HG02610 (cell line): ENCODE measurements around the gene NXN.
A peak's percentile ranks its signal among the peaks of the same experiment; 100 is the strongest.
"Not testable (repeated sequence)": the region's sequence is repeated elsewhere in the genome, so short reads cannot be mapped to it uniquely, and the experiment has no call there.

Source experiments
- ATAC-seq: cut with Tn5 transposase; IDR thresholded peaks from one replicate; pipeline ENCODE4 v1.9.1; 2021; ENCODE audit warnings: mild to moderate bottlenecking, moderate library complexity; ENCODE audit not compliant: unreplicated experiment

NXN gene

GRCh38 chr17:981292-981658 is 1.7 kb upstream of the NXN start:
- ATAC-seq, result no peak

DNA sequence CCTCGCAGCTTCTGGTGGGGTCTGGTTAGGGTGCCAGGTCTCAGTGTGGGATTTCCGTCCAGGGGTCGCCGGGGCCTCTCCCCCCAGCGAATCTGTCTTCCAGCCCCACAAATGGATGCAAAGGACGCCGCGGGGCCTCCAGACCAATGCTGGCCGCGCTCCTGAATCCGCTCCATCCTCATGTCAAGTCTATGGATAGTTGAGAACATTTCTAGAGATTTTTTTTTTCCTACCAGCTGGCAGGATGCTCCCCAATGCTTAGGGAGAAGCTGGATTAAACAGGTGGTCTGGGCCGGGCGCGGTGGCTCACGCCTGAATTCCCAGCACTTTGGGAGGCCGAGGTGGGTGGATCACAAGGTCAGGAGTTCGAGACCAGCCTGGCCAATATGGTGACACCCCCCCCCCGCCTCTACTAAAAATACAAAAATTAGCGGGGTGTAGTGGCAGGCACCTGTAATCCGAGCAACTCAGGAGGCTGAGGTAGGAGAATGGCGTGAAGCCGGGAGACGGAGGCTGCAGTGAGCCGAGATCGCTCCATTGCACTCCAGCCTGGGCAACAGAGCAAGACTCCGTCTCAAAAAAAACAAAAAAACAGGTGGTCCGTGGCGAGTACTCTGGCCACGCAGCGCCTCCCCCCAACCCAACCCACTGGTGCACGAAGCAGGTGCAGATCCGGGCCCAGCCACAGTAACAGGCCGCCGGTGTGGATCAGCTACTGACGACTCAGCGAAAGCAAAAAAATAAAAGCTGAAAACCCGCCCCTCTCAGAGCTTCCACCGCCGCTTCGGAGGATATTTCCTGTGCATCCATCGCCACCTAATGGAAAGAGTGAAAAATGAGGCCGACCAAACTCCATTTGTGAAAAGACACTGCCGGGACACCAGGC is 1.1 kb upstream of the NXN start:
- peak; percentile 47 for ATAC-seq

- ATAC-seq, result no peak
These were observed 401 bp downstream of the NXN start for GRCh38 chr17:979212-979538.

DNA sequence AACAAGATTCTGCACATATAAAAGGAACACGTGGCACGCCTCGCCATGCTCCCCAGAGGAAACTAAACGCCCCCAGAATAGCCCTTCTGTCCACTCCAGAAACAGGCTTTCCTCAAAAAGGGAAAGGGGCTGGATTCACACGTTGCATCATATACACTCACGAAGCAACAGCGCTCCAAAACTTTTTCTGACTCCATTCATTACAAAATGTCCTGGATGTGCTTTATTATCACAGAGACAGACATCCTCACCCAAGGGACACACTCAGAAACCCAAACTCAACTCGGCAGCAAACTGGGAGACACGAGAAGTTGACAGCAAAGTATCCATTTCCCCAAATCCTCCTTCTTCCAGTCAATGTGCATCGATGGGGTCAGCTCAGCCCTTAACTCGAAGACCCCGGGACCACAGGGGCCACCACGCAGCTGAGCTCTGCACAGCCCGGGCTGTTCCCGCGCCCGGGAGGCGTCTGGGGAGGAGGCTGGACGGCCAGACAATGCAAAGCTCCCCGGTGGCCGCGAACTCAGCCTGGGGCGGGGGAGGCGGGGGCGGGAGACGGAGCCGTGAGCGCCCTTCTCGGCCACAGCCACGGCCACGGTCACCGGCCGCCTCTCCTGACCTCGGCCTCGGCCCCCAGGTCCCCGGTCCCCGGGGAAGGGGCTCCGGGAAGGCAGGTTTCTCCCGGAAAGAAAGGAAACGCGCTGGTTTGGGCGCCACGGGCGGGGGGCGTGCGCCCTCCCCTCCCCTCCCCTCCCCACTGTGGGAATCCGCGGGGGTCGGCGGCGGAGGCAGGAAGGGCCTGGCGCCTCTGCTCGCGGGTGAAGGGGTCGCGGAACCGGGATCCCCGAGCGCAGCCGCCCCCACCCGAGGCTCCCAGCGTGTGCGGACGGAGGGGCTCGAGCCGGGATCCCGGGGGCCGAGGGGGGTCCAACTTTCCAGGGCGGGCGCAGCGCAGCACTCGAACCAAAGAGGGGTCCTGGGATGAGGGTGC is 1.2 kb downstream of the NXN start:
- ATAC-seq, result no peak

DNA sequence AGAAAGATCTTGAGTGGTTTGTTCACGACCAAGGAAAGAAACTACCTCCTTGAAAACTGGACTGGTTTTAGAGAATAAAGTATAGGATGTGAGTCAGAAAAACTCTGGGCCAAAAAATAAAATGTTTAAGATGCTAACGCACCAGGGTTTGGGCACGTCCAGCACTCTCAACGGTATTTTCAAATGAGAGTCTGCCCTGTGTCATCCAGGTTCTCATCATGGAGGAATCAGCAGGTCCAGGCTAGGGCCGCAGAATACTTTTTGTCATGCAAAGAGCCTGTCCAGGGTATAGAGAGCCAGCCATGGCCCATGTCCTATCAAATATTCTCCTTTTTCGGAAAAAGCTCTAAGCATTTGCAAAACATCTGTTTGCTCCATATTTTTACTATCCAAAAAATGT is 2.4 kb downstream of the NXN start:
- ATAC-seq, result no peak

DNA sequence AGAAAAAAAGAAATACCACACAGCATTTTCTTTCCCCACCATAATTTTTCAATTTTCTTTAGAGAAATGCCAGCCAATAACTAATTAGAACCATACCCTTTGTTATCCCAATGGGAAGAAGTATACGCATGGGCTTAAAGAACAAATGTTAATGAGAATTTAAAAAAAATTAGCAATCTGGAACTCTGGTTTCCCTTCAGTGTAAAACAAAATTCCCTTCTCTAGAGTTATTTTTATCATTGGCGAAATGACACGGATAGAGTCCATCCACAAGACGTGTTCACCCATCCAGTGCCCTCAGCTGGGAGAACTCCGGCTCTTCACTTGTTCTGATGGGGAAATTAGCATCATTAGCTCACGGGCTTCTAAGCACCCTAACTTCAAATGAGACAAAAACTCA is 3.3 kb downstream of the NXN start:
- no peak for ATAC-seq

- ATAC-seq, result no peak
These were observed 4.1 kb downstream of the NXN start for GRCh38 chr17:975371-975915.

- not testable (repeated sequence) for ATAC-seq
These were observed 4.8 kb downstream of the NXN start for GRCh38 chr17:974778-975177.

DNA sequence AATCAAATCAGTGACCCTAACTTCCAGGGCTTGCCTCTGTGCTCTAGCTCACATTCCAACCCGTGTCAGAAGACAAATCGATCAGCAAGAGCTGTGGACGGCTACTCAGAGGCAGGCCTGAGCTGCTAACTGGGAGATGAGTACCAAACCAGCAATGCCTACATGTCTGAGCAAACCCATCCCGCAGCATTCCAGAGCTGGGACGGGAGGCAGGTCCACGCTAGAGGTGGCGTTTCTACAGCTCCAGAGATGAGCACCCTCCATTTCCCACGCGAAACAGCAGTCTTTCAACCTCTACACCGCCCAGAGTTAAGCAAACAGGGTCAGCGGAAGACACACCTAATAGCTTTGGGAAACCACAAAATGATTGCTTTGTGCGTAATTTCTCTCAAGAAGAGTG is 6.5 kb downstream of the NXN start:
- ATAC-seq, result no peak

GRCh38 chr17:971861-972260 is 7.7 kb downstream of the NXN start:
- ATAC-seq, result not testable (repeated sequence)

- ATAC-seq, result no peak
These were observed 9.2 kb downstream of the NXN start for GRCh38 chr17:970364-970763.

- no peak for ATAC-seq
These were observed 9.7 kb downstream of the NXN start for GRCh38 chr17:969811-970355.

- ATAC-seq, result no peak
These were observed 10.5 kb downstream of the NXN start for GRCh38 chr17:968812-969730.

DNA sequence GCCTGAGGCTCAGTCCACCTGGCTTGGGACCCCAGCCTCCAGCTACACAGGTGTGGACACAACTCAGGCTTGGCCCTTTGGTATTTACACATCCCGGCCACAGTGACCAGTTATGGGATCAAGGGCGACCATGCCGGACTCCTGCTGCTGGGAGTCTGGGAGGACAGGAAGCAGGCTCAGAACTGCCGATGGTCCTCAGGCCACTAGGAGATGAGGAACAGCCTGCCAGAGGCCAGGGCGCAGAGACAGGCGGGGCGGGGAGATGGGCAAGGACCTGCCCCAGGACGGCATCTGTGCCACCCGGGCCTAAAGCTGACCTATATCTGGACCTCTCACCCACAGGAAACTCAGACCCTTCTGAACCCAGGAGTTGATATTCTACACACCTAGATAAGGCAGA is 12.5 kb downstream of the NXN start:
- no peak for ATAC-seq

DNA sequence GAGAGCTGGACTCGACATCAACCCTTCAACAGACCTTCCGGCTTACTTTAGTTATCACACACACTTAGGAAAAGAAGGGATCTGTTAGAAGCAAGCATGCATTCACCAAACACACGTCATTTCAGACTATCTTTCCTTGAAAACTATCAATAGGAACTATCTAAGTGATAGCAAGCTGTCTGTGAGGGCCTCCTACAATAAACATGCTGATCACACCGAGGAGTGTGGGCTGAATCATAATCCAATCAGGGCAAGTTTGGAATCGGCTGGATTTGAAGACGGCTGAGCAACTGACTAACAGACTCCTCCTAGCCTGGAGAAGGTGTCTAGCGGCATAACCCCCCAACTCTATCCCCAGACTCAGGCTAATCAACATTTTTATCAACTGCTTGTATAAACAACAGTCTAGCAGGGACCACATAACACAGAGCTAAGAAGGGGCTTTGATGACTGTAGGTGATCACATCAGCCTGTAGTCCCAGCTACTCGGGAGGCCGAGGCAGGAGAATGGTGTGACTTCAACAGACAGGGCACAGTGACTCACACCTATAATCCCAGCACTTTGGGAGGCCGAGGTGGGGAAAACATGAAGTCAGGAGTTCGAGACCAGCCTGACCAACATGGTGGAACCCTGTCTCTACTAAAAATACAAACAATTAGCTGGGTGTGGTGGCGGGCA is 14.1 kb downstream of the NXN start:
- ATAC-seq, result no peak

DNA sequence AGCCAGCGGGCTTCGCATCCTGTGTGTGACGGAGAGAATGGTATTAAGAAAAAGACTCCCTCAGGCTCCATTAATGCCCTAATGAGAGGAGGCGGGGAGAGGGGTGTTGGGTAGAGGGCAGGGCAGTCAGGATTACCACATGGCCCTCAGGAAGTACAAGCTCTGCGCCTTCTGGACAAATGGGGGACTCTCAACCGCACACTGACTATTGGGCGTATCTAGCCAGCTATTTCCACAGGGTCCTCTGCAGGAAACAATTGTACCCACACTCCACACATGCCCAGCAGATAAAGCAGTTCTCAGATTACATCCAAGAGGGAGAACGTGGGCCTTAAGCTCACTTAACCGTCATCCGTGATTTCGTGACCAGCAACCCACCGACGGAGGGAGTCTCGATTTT is 14.7 kb downstream of the NXN start:
- no peak for ATAC-seq

DNA sequence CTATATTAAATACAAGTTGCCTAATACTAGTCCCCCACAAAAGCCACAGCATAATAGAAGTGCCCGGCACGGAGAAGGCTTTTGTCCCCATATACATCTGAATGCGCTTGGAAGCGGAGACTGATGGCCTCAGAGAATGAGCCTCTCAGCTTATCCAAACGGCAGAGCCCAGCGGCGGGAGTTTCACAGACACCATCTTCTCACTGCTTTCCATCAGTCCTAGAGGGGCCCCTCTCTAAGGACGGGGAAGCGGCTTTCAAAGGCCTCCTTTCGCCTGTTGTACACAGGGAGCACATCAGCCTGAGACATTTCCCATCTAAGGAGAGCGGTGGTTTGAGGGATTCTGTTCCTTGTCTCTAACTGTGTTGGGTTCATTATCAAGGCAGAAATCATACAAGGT is 16.9 kb downstream of the NXN start:
- ATAC-seq, result no peak

- ATAC-seq, result no peak
These were observed 17.4 kb downstream of the NXN start for GRCh38 chr17:962166-962565.

GRCh38 chr17:958712-959451 is 20.7 kb downstream of the NXN start:
- no peak for ATAC-seq
